ENCODE results near the gene GLMP.

- TF ChIP-seq CTCF (IDR thresholded peaks at IDR 0.05) (no peak), ZFX (IDR thresholded peaks at IDR 0.05; ENCODE audit: borderline replicate concordance) (no peak)
These were observed 12.0 kb downstream of the GLMP start for GRCh38 chr1:156283521-156283920.
